GM21723 (cell line): ENCODE measurements around the gene RALBP1.

Experiments used
- ATAC-seq: cut with Tn5 transposase; IDR thresholded peaks from one replicate; pipeline ENCODE4 v1.9.1; 2021; ENCODE audit warnings: mild to moderate bottlenecking, moderate library complexity; ENCODE audit not compliant: unreplicated experiment

Gene RALBP1

DNA sequence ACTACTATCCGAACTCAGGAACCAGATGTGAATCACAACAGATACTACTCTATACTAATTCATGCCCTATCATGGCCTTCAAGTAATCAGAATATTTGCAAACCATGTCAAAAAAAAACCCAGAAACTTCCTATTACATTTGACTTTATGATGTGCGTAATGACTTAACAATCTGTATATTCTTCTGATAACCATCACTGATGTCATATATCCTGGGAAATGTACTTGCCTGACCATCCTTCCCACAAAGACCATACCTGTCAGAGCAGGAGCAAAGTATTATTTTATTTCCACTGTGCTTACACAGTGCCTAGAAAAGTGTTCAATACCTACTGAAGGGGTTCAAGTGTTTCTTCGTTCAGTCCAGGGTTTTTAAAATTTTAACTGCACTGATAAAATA is 111.5 kb downstream of the RALBP1 start:
- ATAC-seq, result no peak
